ENCODE results near the gene RNF32.

RNF32 gene

GRCh38 chr7:156640257-156640948 lies at the start of gene RNF32:
Gene RNF32 (plus strand): TSS chr7:156640774. CDS start chr7:156643878, 3,104 bp downstream.
- DNase-seq, result peak; percentile 62

- no peak for DNase-seq
These were observed 48.3 kb upstream of the RNF32 start for GRCh38 chr7:156592155-156592884.

GRCh38 chr7:156594283-156595080 lies 46.1 kb upstream of the RNF32 start:
- DNase-seq, result no peak

- DNase-seq, result no peak
These were observed 40.1 kb upstream of the RNF32 start for GRCh38 chr7:156600496-156600895.

GRCh38 chr7:156602283-156602682 lies 38.3 kb upstream of the RNF32 start:
- DNase-seq, result no peak

- no peak for DNase-seq
These were observed 37.6 kb upstream of the RNF32 start for GRCh38 chr7:156603011-156603410.

GRCh38 chr7:156603629-156604028 lies 36.9 kb upstream of the RNF32 start:
- DNase-seq, result no peak

GRCh38 chr7:156604311-156604710 lies 36.3 kb upstream of the RNF32 start:
- no peak for DNase-seq

GRCh38 chr7:156604836-156605695 lies 35.5 kb upstream of the RNF32 start:
- DNase-seq, result no peak

GRCh38 chr7:156606135-156606534 lies 34.4 kb upstream of the RNF32 start:
- no peak for DNase-seq

- no peak for DNase-seq
These were observed 33.8 kb upstream of the RNF32 start for GRCh38 chr7:156606691-156607331.

- DNase-seq, result no peak
These were observed 33.0 kb upstream of the RNF32 start for GRCh38 chr7:156607332-156608172.

- no peak for DNase-seq
These were observed 32.4 kb upstream of the RNF32 start for GRCh38 chr7:156608173-156608478.

- no peak for DNase-seq
These were observed 31.3 kb upstream of the RNF32 start for GRCh38 chr7:156609010-156609877.

GRCh38 chr7:156610130-156610529 lies 30.4 kb upstream of the RNF32 start:
- DNase-seq, result no peak

GRCh38 chr7:156610601-156611000 lies 30.0 kb upstream of the RNF32 start:
- DNase-seq, result no peak

- no peak for DNase-seq
These were observed 29.3 kb upstream of the RNF32 start for GRCh38 chr7:156611014-156612010.

GRCh38 chr7:156612930-156613329 lies 27.6 kb upstream of the RNF32 start:
- no peak for DNase-seq

All from NCI-H748 treated with DMSO at 0.1 percent for 48 hours (cell line).